K562 (cell line): ENCODE measurements around the gene APBB2.
"Not testable (repeated sequence)": the region's sequence is repeated elsewhere in the genome, so short reads cannot be mapped to it uniquely, and the experiment has no call there.

ENCODE experiments used
- EP300 ChIP-seq: IDR thresholded peaks from 2 replicates; pipeline ENCODE4 v1.6.1; 2012; ENCODE audit warnings: low read length, improper control_type of control experiment
- FOS ChIP-seq: IDR thresholded peaks from 3 replicates; pipeline ENCODE4 v1.6.1; 2011; ENCODE audit not compliant: insufficient read length; ENCODE audit errors: extremely low read depth
- FOXP1 ChIP-seq: sonication (generic); formaldehyde crosslinking; IDR thresholded peaks from 2 replicates; pipeline ENCODE4 v1.8.0; 2022; ENCODE audit warnings: mild to moderate bottlenecking, missing genetic modification reagents
- JUNB ChIP-seq: fragments of 450-650 bp; formaldehyde crosslinking; conservative IDR thresholded peaks from 2 replicates; pipeline ENCODE4 v1.4.0; 2020; ENCODE audit warnings: mild to moderate bottlenecking
- NR2C2 ChIP-seq, 2 experiments: fragments of 200-800 bp in 1 of 2; sonication (Bioruptor generic) in 1 of 2; sonication (generic) in 1 of 2; formaldehyde crosslinking in 1 of 2; IDR thresholded peaks; 2 replicates each; pipeline versions ENCODE4 v1.6.1 to v1.8.0; 2016 to 2022; ENCODE audit warnings: mild to moderate bottlenecking in 1 of 2, missing compliant biosample characterization in 1 of 2, missing genetic modification characterization in 1 of 2, missing genetic modification reagents in 1 of 2
- PML ChIP-seq: IDR thresholded peaks from 2 replicates; pipeline ENCODE4 v1.6.1; 2012; ENCODE audit warnings: low read length, inconsistent platforms
- SMC3 ChIP-seq: conservative IDR thresholded peaks from 2 replicates; pipeline ENCODE4 v1.6.1; 2011; ENCODE audit warnings: low read depth, low read length, improper control_type of control experiment; ENCODE audit not compliant: insufficient read depth
- ZNF232 ChIP-seq: sonication (generic); formaldehyde crosslinking; IDR thresholded peaks from 2 replicates; pipeline ENCODE4 v1.8.0; 2022; ENCODE audit warnings: mild to moderate bottlenecking, missing genetic modification reagents
- TF ChIP-seq, protein P1 (sequence below): sonication (generic); formaldehyde crosslinking; IDR thresholded peaks from 2 replicates; pipeline ENCODE4 v1.8.0; 2022; ENCODE audit warnings: mild to moderate bottlenecking, low read depth, missing genetic modification reagents
- TF ChIP-seq, protein P2 (sequence below), 2 experiments: fragments of 450-650 bp in 1 of 2; sonication (generic) in 1 of 2; formaldehyde crosslinking in 1 of 2; IDR thresholded peaks; 2 replicates each; pipeline versions ENCODE4 v1.7.1 to v1.9.0; 2016 to 2022; ENCODE audit warnings: inconsistent platforms in 1 of 2, mild to moderate bottlenecking in 1 of 2, missing genetic modification reagents in 1 of 2

DNA sequence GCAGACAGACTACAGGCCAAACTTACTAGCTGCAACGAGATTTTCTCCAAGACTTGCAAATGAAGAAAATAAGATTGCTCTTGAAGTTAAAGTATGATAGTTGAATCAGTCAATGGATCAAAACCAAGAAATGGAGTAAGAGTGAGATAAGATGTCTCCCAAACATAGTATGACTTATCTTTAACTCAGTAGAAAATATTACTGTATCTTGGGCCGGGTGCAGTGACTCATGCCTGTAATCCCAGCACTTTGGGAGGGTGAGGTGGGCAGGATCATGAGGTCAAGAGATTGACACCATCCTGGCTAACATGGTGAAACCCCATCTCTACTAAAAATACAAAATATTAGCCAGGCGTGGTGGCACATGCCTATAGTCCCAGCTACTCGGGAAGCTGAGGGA lies 220.0 kb downstream of the APBB2 start:
- not testable (repeated sequence) for TF ChIP-seq JUNB (CRISPR knock-in tag); PML; NR2C2 (CRISPR knock-in tag; IDR thresholded peaks at IDR 0.05); NR2C2 (tag; IDR thresholded peaks at IDR 0.05); ZNF232 (CRISPR knock-in tag); SMC3; FOS; EP300; FOXP1 (CRISPR knock-in tag)
- TF ChIP-seq, protein P1, sequence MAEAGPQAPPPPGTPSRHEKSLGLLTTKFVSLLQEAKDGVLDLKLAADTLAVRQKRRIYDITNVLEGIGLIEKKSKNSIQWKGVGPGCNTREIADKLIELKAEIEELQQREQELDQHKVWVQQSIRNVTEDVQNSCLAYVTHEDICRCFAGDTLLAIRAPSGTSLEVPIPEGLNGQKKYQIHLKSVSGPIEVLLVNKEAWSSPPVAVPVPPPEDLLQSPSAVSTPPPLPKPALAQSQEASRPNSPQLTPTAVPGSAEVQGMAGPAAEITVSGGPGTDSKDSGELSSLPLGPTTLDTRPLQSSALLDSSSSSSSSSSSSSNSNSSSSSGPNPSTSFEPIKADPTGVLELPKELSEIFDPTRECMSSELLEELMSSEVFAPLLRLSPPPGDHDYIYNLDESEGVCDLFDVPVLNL (CRISPR knock-in tag): not testable (repeated sequence)
- TF ChIP-seq, protein P2, sequence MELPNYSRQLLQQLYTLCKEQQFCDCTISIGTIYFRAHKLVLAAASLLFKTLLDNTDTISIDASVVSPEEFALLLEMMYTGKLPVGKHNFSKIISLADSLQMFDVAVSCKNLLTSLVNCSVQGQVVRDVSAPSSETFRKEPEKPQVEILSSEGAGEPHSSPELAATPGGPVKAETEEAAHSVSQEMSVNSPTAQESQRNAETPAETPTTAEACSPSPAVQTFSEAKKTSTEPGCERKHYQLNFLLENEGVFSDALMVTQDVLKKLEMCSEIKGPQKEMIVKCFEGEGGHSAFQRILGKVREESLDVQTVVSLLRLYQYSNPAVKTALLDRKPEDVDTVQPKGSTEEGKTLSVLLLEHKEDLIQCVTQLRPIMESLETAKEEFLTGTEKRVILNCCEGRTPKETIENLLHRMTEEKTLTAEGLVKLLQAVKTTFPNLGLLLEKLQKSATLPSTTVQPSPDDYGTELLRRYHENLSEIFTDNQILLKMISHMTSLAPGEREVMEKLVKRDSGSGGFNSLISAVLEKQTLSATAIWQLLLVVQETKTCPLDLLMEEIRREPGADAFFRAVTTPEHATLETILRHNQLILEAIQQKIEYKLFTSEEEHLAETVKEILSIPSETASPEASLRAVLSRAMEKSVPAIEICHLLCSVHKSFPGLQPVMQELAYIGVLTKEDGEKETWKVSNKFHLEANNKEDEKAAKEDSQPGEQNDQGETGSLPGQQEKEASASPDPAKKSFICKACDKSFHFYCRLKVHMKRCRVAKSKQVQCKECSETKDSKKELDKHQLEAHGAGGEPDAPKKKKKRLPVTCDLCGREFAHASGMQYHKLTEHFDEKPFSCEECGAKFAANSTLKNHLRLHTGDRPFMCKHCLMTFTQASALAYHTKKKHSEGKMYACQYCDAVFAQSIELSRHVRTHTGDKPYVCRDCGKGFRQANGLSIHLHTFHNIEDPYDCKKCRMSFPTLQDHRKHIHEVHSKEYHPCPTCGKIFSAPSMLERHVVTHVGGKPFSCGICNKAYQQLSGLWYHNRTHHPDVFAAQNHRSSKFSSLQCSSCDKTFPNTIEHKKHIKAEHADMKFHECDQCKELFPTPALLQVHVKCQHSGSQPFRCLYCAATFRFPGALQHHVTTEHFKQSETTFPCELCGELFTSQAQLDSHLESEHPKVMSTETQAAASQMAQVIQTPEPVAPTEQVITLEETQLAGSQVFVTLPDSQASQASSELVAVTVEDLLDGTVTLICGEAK (IDR thresholded peaks at IDR 0.05): not testable (repeated sequence)
- TF ChIP-seq, protein P2 (CRISPR knock-in tag; IDR thresholded peaks at IDR 0.05): not testable (repeated sequence)
